Activated T-helper 1 cell treated with anti-CD3 and anti-CD28 coated beads, Interleukin-12 subunit alpha, Interleukin-12 subunit beta, Interleukin-2, Interleukin-4 antibody, amounts not matched to agents 30 ng/mL and 10 ng/mL and 1 ng/mL, durations not matched to agents 14 hours and 24 hours and 36 hours (primary cell): ENCODE results near the gene GSN. TPM values are rescaled to one million over a fixed set of nuclear protein-coding genes. Genes with fewer than 3 reads are reported as not detected.

ENCODE experiments used
- DNase-seq: peaks from one replicate; pipeline ENCODE4 v3.0.0; 2021; ENCODE audit warnings: low spot score
- H3K27ac Mint-ChIP-seq: one replicate; pipeline ENCODE4 v1.8.0; 2021; ENCODE audit warnings: mild to moderate bottlenecking, mixed read lengths
- H3K27me3 Mint-ChIP-seq: one replicate; pipeline ENCODE4 v1.8.0; 2022; ENCODE audit warnings: mild to moderate bottlenecking, moderate library complexity, mixed read lengths; ENCODE audit not compliant: insufficient read depth
- H3K36me3 Mint-ChIP-seq: one replicate; pipeline ENCODE4 v1.8.0; 2021; ENCODE audit warnings: low read depth, mixed read lengths
- H3K4me1 Mint-ChIP-seq: one replicate; pipeline ENCODE4 v1.8.0; 2021; ENCODE audit warnings: low read depth, mixed read lengths
- H3K4me3 Mint-ChIP-seq: one replicate; pipeline ENCODE4 v1.8.0; 2021; ENCODE audit warnings: mild to moderate bottlenecking, moderate library complexity, mixed read lengths
- H3K9me3 Mint-ChIP-seq: one replicate; pipeline ENCODE4 v1.8.0; 2021; ENCODE audit warnings: mixed read lengths
- intact Hi-C: fragments of 100-400 bp; cut with micrococcal nuclease; formaldehyde crosslinking; loops from one replicate; pipeline ENCODE4 v1.15.1; 2024
- total RNA-seq: library from RNA; stranded (reverse); gene quantifications from 2 replicates; pipeline ENCODE4 v1.2.3, GENCODE V29; 2022

GSN gene
- total RNA-seq, 1 donor from 2014 or later, result 1.5 TPM

GRCh38 chr9:121312169-121312568, 44.2 kb downstream of the GSN start:
- peaks cover 5% of the 10 kb centered on the region for H3K27me3 Mint-ChIP-seq
- H3K4me1 Mint-ChIP-seq, result no peaks in the 10 kb centered on the region
- no peaks in the 10 kb centered on the region for H3K9me3 Mint-ChIP-seq
- DNase-seq, result no peak
- H3K36me3 Mint-ChIP-seq, result no peaks in the 10 kb centered on the region
- no peak overlapping the region for H3K27ac Mint-ChIP-seq
- no peak overlapping the region for H3K4me3 Mint-ChIP-seq
- intact Hi-C loops, result no loop called here

- no peaks in the 10 kb centered on the region for H3K4me1 Mint-ChIP-seq
- no peak overlapping the region for H3K4me3 Mint-ChIP-seq
- no peak overlapping the region for H3K27ac Mint-ChIP-seq
- intact Hi-C loops, result no loop called here
- no peak for DNase-seq
- no peaks in the 10 kb centered on the region for H3K36me3 Mint-ChIP-seq
- H3K27me3 Mint-ChIP-seq, result peaks cover 4% of the 10 kb centered on the region
- H3K9me3 Mint-ChIP-seq, result no peaks in the 10 kb centered on the region
Observed at GRCh38 chr9:121313458-121314152, 45.6 kb downstream of the GSN start.

GRCh38 chr9:121316378-121316777, 48.4 kb downstream of the GSN start:
- no peak overlapping the region for H3K27ac Mint-ChIP-seq
- peaks cover 4% of the 10 kb centered on the region for H3K27me3 Mint-ChIP-seq
- H3K4me3 Mint-ChIP-seq, result no peak overlapping the region
- H3K36me3 Mint-ChIP-seq, result peaks cover 2% of the 10 kb centered on the region
- peaks cover 12% of the 10 kb centered on the region for H3K4me1 Mint-ChIP-seq
- no peak for DNase-seq
- intact Hi-C loops, result no loop called here
- H3K9me3 Mint-ChIP-seq, result no peaks in the 10 kb centered on the region

GRCh38 chr9:121316852-121317373, 49.0 kb downstream of the GSN start:
- Mint-ChIP-seq H3K9me3 (no peaks in the 10 kb centered on the region), H3K27me3 (peaks cover 4% of the 10 kb centered on the region), H3K4me3 (no peak overlapping the region), H3K27ac (no peak overlapping the region), H3K4me1 (peaks cover 14% of the 10 kb centered on the region), H3K36me3 (peaks cover 2% of the 10 kb centered on the region)
- no peak for DNase-seq
- intact Hi-C loops, result no loop called here

GRCh38 chr9:121317737-121318630, 50.0 kb downstream of the GSN start:
- intact Hi-C loops, result no loop called here
- no peak for DNase-seq
- no peaks in the 10 kb centered on the region for H3K9me3 Mint-ChIP-seq
- no peak overlapping the region for H3K4me3 Mint-ChIP-seq
- H3K36me3 Mint-ChIP-seq, result peaks cover 5% of the 10 kb centered on the region
- peaks cover 25% of the 10 kb centered on the region for H3K4me1 Mint-ChIP-seq
- peaks cover 4% of the 10 kb centered on the region for H3K27me3 Mint-ChIP-seq
- no peak overlapping the region for H3K27ac Mint-ChIP-seq

- no peak overlapping the region for H3K27ac Mint-ChIP-seq
- H3K4me1 Mint-ChIP-seq, result peaks cover 26% of the 10 kb centered on the region
- peaks cover 5% of the 10 kb centered on the region for H3K36me3 Mint-ChIP-seq
- no peak for DNase-seq
- peaks cover 4% of the 10 kb centered on the region for H3K27me3 Mint-ChIP-seq
- H3K9me3 Mint-ChIP-seq, result no peaks in the 10 kb centered on the region
- intact Hi-C loops, result no loop called here
- no peak overlapping the region for H3K4me3 Mint-ChIP-seq
Observed at GRCh38 chr9:121318631-121319382, 50.8 kb downstream of the GSN start.

GRCh38 chr9:121319383-121319780, 51.4 kb downstream of the GSN start:
- Mint-ChIP-seq H3K4me3 (no peak overlapping the region), H3K27me3 (no peaks in the 10 kb centered on the region), H3K36me3 (peaks cover 6% of the 10 kb centered on the region), H3K27ac (no peak overlapping the region), H3K9me3 (no peaks in the 10 kb centered on the region), H3K4me1 (peaks cover 26% of the 10 kb centered on the region)
- intact Hi-C loops, result no loop called here
- DNase-seq, result no peak

- Mint-ChIP-seq H3K4me1 (peaks cover 26% of the 10 kb centered on the region), H3K9me3 (no peaks in the 10 kb centered on the region), H3K27ac (peak overlapping the region; percentile 48), H3K27me3 (no peaks in the 10 kb centered on the region), H3K36me3 (peaks cover 6% of the 10 kb centered on the region), H3K4me3 (no peak overlapping the region)
- intact Hi-C loops, result loop anchor here (2.0 kb wide), 1 partner anchor 42 kb away; no protein-coding TSS in a partner anchor
- DNase-seq, result peak; percentile 25
Observed at GRCh38 chr9:121321016-121321503, 53.1 kb downstream of the GSN start.

- H3K4me3 Mint-ChIP-seq, result no peak overlapping the region
- no peak for DNase-seq
- H3K27me3 Mint-ChIP-seq, result no peaks in the 10 kb centered on the region
- H3K9me3 Mint-ChIP-seq, result no peaks in the 10 kb centered on the region
- H3K36me3 Mint-ChIP-seq, result peaks cover 6% of the 10 kb centered on the region
- intact Hi-C loops, result no loop called here
- no peak overlapping the region for H3K27ac Mint-ChIP-seq
- peaks cover 26% of the 10 kb centered on the region for H3K4me1 Mint-ChIP-seq
Observed at GRCh38 chr9:121322037-121322736, 54.2 kb downstream of the GSN start.

GRCh38 chr9:121322737-121323448, 54.9 kb downstream of the GSN start:
- Mint-ChIP-seq H3K36me3 (peaks cover 6% of the 10 kb centered on the region), H3K4me3 (no peak overlapping the region), H3K9me3 (no peaks in the 10 kb centered on the region), H3K4me1 (peaks cover 26% of the 10 kb centered on the region), H3K27me3 (no peaks in the 10 kb centered on the region), H3K27ac (no peak overlapping the region)
- intact Hi-C loops, result no loop called here
- no peak for DNase-seq

- Mint-ChIP-seq H3K4me3 (no peak overlapping the region), H3K36me3 (peaks cover 6% of the 10 kb centered on the region), H3K27ac (no peak overlapping the region), H3K27me3 (no peaks in the 10 kb centered on the region), H3K9me3 (no peaks in the 10 kb centered on the region), H3K4me1 (peaks cover 26% of the 10 kb centered on the region)
- DNase-seq, result no peak
- intact Hi-C loops, result no loop called here
Observed at GRCh38 chr9:121323449-121324151, 55.6 kb downstream of the GSN start.
